ENCODE results near the gene ACBD6.

The ACBD6 gene

GRCh38 chr1:180251526-180252305 lies 250.7 kb downstream of the ACBD6 start:
- no peak for DNase-seq

GRCh38 chr1:180250883-180251509 lies 251.4 kb downstream of the ACBD6 start:
- DNase-seq, result no peak

GRCh38 chr1:180250499-180250770 lies 251.9 kb downstream of the ACBD6 start:
- DNase-seq, result no peak

GRCh38 chr1:180249725-180250498 lies 252.5 kb downstream of the ACBD6 start:
- no peak for DNase-seq

GRCh38 chr1:180248731-180249681 lies 253.4 kb downstream of the ACBD6 start:
- DNase-seq, result peak; percentile 51

- no peak for DNase-seq
These were observed 254.2 kb downstream of the ACBD6 start for GRCh38 chr1:180248176-180248575.

GRCh38 chr1:180247580-180247979 lies 254.8 kb downstream of the ACBD6 start:
- DNase-seq, result no peak

GRCh38 chr1:180247061-180247460 lies 255.3 kb downstream of the ACBD6 start:
- DNase-seq, result no peak

- no peak for DNase-seq
These were observed 255.8 kb downstream of the ACBD6 start for GRCh38 chr1:180246579-180246978.

GRCh38 chr1:180244840-180245239 lies 257.5 kb downstream of the ACBD6 start:
- DNase-seq, result no peak

GRCh38 chr1:180243517-180244221 lies 258.7 kb downstream of the ACBD6 start:
- DNase-seq, result no peak

GRCh38 chr1:180241716-180242544 lies 260.4 kb downstream of the ACBD6 start:
- no peak for DNase-seq

GRCh38 chr1:180239145-180240096 lies 263.0 kb downstream of the ACBD6 start:
- DNase-seq, result no peak

GRCh38 chr1:180238675-180239074 lies 263.7 kb downstream of the ACBD6 start:
- no peak for DNase-seq

All from hematopoietic multipotent progenitor cell treated with erythropoietin and hydrocortisone succinate and interleukin-3 and kit ligand, for 8 days (in vitro differentiated cells).